Stimulated activated CD8-positive, alpha-beta memory T cell treated with anti-CD3 and anti-CD28 coated beads, Interleukin-15, amount 100 ng/mL, for 4 hours (primary cell): ENCODE measurements around the gene ZNF385C.

Experiments
- DNase-seq, 2 donors: peaks; one replicate each; pipeline ENCODE4 v3.0.0-alpha.2; 2020; ENCODE audit warnings: low read depth in 2 of 2

The ZNF385C gene

GRCh38 chr17:41988418-41988817 is 109.9 kb downstream of the ZNF385C start:
- no peak for DNase-seq

- no peak for DNase-seq
Measured at GRCh38 chr17:41987642-41988041, 110.6 kb downstream of the ZNF385C start.

- DNase-seq: no peak
Measured at GRCh38 chr17:41986634-41987033, 111.6 kb downstream of the ZNF385C start.

- no peak for DNase-seq
Measured at GRCh38 chr17:41985919-41986318, 112.4 kb downstream of the ZNF385C start.

- no peak for DNase-seq
Measured at GRCh38 chr17:41984454-41984853, 113.8 kb downstream of the ZNF385C start.

GRCh38 chr17:41982026-41982760 is 116.1 kb downstream of the ZNF385C start:
- DNase-seq: no peak

- no peak for DNase-seq
Measured at GRCh38 chr17:41977991-41978390, 120.3 kb downstream of the ZNF385C start.

- no peak for DNase-seq
Measured at GRCh38 chr17:41976142-41976768, 122.0 kb downstream of the ZNF385C start.
